HG03135 (cell line): Measurements from ENCODE around the gene RAB13.
A peak's percentile ranks its signal among the peaks of the same experiment; 100 is the strongest.

ENCODE experiments used
- ATAC-seq: cut with Tn5 transposase; IDR thresholded peaks from one replicate; pipeline ENCODE4 v1.9.1; 2021; ENCODE audit warnings: mild to moderate bottlenecking, moderate library complexity; ENCODE audit not compliant: unreplicated experiment

Gene RAB13

DNA sequence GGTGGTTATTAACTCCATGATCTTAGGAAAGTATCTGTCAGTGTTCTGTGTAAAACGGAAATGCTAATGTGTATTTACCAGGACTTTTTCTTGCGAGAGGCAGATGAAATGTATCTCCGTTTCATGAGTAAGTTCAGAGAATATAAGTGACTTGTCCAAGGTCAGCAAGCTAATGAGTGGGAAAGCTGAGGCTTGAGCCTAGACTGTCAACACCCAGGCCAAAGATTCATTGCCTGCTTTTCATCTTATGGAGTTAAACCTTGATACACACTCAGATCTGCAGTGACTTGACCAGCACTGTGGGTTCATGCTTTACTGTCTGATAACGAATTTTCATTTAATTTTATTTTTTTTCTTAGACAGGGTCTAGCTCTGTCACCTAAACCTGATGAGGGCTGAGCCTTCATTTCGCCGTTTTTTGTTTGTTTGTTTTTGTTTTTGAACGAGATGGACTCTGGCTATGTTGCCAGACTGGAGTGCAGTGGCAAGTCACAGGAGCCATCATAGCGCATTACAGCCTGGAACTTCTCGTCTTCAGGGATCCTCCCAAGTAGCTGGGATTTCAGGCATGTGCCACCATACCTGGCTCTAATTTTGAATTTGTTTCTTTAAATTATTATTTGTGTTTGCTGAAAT, 7.7 kb downstream of the RAB13 start:
- ATAC-seq: no peak

DNA sequence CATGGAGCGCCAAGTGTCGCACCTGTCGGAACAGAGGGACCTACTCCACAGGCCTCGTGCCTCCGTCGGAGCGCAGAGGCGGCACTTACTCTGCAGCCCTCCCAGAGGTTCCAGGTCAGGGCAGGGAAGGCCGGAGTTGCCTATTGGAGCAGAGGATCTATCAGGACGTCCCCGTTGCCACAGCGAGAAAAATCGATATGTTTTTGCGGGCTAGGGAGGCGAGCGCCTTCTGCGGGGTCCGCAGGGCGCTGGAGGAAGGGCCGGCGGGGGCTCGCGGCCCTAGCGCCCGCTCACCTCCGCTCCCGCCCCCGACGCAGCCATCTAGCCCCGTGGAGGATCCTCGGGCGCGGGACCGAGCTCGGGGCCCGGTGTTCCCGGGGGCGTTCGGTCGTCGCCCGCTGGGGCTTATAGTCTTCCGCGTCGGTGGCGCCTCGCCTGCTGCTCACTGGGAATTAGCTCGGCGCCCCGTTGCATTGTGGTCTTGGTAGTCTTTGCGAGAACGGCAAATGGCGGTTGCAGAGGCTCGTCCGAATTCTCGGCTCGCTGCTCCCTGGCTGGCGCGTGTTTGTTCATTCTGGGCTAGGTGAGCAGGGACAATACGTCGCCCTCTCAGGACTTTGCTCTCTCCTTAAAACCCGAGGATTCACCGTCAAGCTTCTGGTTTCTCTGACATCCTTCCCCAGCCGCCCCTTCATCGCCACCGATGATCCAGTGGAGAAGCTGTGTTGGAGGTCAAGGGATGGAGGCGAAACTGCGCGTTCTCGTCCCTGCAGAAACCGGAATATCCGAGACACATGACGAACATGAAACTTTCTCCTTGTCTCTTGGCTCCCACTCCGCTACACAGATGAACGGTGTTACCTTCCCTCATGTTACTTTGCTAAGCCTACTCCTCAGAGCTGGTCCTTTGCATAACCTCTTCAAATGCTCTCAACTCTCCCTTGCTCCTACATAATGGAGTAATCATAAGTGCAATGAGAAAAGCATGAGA, 8.6 kb downstream of the RAB13 start, which contains the start of gene JTB:
Gene JTB, minus strand, starts transcription at position 425 of the 991 bp plus-strand sequence. Its CDS starts 422 bp downstream, at position 3.
- ATAC-seq: peak; percentile 77

DNA sequence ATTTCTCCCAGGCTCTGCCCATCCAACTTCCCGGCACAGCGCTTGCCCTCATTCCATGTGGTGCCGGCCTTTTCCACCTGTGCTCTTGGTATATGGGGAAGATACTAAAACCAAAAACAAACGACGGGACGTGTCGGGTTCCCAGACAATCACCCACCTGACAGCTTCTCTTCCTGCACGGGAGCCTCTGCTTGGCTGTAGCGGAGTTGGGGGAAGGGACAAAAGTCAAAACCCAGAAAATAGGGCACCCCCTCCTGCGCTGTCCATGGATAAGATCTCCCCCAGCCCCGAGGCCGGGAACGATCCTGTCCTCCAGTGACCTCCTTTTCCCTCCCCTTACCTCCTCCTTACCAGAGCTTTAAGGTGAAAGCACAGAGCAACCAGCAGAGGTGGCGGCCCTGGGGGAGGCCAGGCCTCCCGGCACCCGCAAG, 9.3 kb downstream of the RAB13 start:
- ATAC-seq: no peak

DNA sequence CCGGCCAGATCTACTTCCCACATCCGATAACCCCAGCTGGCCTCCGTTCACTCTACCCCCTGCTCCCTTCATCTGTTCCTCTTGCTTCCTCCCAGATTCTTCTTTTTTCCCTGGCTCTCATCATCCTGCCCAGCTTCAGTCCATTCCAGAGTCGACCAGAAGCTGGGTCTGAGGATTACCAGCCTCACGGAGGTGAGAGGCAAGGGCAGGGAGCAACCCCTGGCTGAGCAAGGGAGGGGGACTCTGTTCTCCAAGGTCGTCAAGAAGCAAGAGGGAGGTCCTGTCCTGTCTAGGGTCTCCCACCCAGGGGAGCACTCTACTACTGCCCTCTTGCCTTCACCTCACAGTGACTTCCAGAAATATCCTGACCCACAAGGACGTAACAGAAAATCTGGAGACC, 12.6 kb downstream of the RAB13 start:
- no peak for ATAC-seq

DNA sequence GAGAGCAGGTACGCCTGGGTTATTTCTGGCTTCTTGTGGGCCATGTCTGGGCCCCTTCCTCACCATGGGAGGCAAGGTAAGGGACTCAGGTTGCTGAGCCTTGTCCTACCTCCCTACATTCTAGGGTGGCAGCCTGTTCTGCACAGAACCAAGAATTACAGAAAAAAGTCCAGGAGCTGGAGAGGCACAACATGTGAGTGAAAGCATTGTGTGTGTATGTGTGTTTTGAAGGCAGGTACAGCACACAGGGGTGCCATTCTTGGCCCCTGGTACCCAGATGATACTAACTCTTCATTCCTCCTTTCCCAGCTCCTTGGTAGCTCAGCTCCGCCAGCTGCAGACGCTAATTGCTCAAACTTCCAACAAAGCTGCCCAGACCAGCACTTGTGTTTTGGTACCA, 13.1 kb downstream of the RAB13 start:
- no peak for ATAC-seq

DNA sequence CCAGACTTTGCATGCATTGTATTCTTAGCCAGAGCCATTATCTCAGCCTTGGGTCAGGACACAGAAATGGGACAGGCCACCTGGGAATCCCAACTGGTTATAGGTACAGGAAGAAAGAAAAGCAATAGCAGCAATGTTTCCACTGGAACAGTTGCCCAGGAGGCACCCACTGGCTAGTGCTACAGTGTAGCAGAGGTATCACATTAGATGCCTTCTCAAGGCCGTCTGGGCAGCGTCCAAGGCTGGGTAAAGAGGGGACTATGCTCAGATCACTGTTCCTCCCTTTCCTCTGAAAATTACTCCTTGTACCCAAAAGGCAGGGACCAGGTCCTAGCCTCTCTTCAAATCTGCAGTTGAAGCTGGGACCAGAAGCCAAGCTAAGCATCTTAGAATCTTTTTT, 15.8 kb downstream of the RAB13 start:
- ATAC-seq: no peak

DNA sequence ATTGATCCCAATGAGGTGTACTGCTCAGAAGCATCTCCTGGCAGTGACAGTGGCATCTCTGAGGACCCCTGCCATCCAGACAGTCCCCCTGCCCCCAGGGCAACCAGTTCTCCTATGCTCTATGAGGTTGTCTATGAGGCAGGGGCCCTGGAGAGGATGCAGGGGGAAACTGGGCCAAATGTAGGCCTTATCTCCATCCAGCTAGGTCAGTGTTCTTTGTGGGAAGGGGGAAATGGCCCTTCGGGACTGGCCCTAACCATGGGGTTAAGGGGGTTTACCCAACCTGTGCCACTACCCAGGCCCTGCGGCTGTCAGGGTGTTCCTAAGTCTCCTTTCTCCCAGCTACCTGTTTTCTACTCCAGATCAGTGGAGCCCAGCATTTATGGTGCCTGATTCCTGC, 17.2 kb downstream of the RAB13 start:
- ATAC-seq: no peak

DNA sequence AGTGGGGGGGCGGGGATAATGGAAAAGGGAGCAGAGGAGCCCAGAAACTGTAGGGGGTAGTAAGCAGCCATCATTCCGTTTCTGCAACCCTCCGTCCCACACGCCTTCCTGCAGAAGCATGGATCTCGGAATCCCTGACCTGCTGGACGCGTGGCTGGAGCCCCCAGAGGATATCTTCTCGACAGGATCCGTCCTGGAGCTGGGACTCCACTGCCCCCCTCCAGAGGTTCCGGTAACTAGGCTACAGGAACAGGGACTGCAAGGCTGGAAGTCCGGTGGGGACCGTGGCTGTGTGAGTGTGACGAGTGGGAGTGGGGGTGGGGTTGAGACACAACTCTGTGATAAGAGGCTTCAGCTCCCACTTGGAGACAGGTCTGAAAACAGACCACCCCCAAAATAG, 17.7 kb downstream of the RAB13 start:
- ATAC-seq: no peak

DNA sequence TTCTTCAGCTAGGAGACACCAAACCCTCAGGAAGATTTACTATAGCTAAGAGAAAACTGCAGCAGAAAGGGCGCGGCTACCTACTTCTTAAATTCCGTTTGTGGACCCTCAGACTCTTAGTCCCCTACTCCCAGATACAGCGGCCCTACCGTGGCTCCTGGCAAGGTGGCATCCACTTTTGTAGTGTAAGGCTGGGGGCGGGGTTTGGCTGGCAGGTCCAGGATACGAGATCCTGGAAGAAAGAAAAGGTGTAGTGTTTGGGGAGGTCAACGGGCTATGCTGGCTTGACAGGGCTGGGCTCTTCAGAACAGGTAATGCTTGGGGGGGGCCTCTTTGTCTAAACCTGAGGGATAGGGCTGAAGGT, 18.2 kb downstream of the RAB13 start:
- ATAC-seq: no peak

DNA sequence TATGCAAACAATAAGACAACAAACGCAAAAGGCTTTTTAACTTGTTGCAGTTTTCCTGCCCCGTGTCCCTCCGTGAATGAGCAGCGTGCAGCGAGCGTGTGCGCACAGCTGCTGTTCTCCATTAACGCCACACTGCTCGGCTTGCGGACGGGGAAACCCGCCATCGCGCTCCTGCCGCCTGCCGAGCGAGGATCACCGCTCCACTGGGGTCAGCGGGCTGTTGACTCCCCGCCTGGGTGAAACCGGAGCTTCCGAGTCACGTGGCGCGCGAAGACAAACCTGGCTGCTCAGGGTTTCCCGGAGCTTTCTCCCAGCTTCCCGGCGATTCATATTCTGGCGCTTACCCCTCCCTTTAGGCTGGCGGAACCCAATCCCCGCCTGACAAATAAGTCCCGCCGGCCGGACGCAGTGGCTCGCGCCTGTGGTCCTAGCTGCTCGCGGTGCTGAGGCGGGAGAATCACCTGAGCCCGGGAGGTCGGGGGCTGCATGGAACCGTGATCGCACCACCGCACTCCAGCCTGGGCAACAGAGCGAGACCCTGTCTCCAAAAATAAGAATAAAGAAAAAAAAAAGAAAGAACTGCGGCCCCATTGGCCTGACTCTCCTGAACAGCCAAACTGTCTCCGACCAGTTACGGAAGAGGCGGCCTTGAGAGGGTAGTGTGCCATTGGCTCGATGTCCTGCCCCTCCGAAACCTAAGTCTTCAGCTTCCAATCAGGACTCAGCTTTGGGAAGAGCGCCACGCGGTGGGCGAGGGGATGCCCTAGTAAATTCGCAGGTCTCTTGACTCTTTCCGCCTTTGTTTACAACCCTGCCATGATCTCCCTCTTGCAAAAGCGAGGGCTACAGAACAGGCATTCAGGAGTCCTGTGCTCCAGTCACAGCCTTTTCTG, 18.8 kb downstream of the RAB13 start, which contains the start of gene CREB3L4:
Gene CREB3L4, plus strand, starts transcription at position 796 of the 893 bp plus-strand sequence. CDS start 624 bp downstream, outside the sequence.
- peak; percentile 70 for ATAC-seq

DNA sequence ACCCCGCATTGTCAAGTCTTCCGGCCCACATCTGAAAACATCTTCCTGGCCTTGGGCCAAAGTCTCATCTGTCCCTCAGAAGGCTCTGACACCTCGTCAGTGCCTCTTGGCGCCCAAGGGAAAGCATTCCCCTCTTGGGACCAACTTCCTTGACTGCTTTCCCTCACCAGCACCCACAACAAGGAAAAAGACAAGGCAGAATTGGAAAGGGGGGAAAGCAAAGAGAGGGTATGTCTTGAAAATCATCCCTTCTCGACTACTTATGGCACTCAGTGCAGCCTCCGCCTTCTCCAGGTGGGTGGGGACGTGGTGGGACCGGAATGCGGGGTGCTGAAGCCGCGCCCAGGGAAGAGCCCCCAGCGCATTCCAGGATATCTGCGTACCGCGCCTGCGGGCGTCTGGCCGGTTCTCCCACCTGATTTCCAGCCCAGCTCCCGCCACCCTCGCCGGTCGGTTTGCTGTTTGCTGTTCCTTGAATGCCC, 22.2 kb downstream of the RAB13 start:
- ATAC-seq: no peak

DNA sequence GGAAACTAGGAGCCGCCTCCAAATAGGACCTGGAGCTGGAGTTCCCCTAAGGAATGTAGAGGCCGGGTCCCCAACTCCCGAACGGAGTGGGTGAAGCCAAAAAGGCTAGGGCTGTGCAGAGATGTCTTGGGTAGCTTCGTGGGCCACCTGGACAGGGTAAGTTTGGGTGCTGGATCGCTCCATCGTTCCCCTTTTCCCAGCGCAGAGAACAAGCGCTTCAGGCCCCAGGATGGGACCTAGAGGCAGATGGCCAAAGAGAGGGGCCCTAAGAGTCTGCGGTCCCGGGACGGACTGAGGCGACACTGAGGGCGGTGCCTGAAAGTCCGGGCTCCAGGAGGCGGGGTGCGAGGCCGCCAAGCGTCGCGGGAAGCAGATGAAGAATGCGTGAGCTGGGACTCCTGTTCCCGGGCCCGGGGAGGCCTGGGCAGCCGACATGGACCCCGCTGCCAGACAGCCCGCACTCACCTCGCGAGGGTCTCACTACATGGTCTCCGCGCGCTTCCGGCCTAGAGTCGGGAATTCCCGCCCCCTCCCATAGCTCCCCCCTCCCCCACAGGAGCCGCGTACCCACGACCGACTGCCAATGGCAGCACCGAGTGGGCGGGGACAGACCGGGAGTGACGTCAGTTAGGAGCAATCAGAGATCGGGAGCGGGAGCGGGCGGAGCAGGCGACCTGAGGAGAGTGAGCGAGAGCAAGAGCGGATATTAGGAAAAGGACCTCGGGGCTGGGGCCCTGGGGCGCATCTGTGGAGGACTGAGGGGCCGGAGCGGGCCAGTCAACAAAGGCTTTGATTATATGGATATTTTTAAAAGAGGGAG, 22.9 kb downstream of the RAB13 start, which contains the start of gene SLC39A1:
Gene SLC39A1, minus strand, starts transcription at position 508 of the 820 bp plus-strand sequence. CDS start 822 bp downstream, outside the sequence.
- ATAC-seq: peak; percentile 45

DNA sequence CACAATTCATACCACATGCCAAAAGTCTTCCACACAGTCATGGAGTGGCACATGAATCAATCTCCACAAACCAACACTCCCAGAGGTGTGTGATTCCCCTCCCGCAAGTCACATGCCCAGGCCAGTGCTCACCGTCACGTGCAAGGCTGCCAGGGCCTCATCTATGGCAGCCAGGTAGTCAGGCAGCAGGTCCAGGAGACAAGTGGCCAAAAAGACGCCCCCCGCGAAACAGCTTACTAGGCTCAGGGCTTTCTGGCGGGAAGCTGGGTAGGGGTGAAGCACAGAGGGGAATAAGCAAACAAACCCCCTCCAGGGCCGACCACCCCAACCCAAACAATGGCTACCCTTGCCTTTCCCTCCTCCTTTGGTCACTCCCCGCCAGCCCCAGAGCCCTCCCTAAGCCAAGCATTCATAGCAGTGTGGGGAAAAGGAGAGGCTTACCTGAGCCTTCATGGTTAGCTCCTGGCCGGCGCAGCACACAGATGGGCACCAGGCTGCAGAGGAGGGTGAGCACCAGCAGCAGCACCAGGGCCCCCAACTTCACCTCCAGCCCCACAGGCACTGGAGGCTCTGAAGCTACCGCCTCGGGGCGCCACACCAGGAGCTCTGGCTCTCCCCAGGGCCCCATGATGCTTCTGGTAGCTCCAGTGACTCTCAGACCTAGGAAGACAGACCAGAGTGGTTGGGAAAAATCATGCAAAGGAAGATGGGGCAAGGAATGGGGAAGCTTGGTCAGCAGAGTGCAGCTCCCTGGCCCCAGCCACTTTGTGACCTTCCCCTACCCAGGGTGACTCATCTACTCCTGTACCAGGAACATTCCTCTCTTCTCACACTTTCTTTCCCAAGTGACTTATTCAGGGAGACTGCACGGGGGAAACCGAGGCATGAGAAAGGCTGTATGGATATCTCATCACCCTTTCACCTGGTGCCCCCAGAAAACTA, 23.8 kb downstream of the RAB13 start:
- no peak for ATAC-seq

DNA sequence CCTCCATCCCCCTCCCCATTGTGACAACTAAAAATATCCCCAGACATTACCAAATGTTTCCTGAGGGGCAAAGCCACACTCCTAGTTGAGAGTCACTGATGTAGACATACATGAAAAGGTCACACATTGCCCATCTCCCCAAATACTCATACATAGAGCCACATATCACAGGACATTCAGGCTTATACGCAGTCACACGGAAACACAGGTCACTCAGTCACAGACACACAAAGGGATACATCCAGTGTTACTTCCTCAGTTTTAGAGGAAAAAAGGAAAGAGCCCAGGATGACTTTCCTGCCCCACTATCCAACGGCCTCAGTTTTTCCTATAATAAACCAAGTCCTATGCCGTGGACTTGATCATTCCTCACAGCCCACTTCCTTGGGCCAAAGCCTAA, 24.7 kb downstream of the RAB13 start:
- ATAC-seq: no peak

DNA sequence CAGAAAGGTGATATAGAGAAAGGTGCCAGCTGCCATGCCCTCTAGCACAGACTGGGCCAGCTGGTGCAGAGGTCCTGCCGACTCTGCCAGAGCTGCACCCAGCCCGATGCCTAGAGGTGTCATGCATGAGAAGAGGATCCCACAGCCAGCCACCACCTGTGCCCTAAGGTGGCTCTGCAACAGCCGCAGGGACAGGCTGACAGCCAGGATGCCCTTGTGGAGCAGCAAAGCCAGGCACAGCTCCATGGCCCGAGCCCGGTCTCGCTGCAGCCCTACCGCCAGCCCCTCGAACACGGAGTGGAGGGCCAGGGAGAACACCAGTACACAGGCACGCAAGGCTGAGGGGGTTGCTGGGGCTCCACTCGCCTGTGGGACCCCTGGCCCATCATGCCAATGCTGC, 25.9 kb downstream of the RAB13 start:
- ATAC-seq: no peak

DNA sequence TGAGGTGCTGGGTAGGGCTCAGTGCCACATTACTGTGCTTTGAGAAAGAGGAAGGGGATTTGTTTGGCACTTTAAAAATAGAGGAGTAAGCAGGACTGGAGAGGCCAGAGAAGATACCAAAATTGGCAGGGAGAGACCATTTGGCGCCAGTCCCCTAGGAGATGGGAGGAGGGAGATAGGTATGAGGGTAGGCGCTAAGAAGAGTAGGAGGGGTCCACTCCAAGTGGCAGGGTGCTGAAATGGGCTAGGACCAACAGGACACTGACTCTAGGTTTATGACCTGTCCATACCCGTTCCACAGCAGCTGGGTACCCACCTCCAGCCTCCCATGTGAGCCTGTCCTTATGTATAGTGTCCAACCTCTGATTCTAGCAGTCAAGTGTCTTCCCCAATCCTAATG, 26.7 kb downstream of the RAB13 start:
- no peak for ATAC-seq

DNA sequence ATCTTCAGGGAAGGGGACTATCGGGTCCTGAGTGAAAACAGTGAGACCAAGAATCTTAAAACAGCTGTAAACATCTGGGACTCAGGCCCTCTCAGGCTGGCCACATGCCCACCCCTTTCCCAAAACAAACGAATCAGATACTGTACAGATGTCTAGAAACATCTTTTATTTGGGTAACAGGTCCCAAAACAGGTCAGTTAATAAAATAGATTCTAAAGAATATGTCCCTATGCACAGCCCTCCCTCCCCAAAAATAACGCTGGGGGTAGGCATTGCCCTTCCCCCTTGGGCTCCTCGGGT, 27.2 kb downstream of the RAB13 start:
- no peak for ATAC-seq

DNA sequence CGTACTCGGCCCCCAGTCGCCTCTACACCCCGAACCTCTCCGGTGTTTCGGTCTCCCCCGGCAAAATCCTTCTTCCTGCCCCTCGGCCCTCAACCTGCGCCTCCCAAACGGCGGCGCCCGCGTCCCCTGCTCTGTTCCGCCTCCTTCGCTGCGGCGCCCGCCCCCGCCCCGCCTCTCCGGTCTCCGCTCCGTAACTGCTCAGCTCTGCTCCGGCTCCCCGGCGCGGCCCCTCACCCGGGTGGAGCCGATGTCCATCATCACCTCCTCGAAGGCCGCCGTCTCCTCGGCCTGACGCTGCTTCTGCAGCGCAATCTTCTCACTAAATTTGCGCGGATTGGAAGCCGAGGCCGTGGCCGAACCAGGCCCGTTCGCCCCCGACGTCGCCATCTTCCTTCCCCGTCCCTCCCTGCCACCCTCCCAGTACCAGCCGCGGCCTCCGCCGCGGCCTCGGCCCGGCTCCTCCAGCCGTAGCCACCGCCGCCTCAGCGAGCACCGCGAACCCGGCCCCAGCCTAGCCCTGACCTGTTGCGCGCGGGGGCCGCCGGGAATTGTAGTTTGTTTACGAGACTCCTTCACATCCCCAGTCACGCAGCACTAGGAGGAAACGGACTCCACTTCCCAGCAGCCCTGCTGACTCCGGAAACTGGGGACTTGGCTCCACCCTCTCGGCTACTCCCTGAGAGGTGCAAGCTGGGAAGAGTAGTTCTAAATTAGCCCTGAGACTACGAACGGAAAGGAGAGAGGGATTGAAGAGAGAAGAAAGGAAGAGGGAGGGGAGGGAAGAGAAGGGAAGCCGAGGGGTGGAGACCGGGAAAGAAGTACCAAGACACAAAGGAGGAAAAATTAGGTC, 27.8 kb downstream of the RAB13 start, which contains the start of gene CRTC2:
Gene CRTC2, minus strand, starts transcription at position 502 of the 850 bp plus-strand sequence. Its CDS starts 115 bp downstream, at position 387.
- ATAC-seq: peak; percentile 73
